Right lobe of liver (tissue), 4 donors: ENCODE results near the gene TEX52.

Experiments
- POLR2A ChIP-seq: fragments of 450-650 bp; IDR thresholded peaks from one replicate; pipeline ENCODE4 v1.6.1; 2017; ENCODE audit warnings: antibody characterized with exemption, mild to moderate bottlenecking
- TF ChIP-seq, protein P1 (sequence below), 4 donors: fragments of 200-600 bp in 3 of 4; fragments of 450-650 bp in 1 of 4; IDR thresholded peaks; one replicate each; pipeline versions ENCODE4 v1.5.1 to v1.8.0; 2016 to 2022; ENCODE audit warnings: antibody characterized with exemption in 4 of 4, mild to moderate bottlenecking in 2 of 4
- donor health status: DM: no; HTN: no; CAD: no.
- donor health status: DM: no; HTN: no; CAD: no.
- donor health status: DM: no; HTN: yes; CAD: no.

DNA sequence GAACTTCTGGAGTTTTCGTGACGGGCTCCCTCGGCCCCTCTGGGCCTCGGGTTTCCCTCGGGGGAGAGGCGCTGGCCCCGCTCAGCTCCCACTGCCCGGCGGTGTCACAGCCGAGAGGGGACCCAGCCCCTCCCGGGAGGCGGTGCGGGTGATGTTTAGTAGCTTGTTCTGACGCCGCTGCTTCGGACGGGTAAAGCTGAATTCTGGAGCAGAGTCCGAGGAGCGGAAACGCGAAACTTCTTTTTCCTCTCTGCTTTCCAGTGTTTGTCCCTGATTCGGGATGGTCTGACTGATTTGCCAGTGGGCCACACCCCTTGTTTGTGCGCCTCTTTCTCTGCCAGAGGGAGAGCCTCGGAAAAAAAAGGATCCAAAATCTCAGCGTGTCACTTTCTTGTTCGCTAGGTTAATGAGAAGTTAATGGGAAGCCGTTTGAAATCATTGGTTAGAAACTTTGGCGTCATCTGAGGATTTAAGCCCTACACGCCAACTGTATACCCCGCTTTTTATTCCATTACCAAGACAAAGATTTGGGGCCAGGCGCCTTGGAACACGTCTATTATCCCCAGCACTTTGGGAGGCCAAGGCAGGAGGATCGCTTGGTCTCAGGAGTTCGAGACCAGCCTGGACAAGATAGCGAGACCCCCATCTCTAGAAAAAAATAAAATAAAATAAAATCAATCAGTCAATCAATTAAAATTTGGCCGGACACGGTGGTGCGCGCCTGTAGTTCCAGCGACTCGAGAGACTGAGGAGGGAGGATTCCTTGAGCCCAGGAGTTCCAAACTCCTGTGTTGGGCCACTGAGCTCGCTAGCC is 34.6 kb upstream of the TEX52 start:
- TF ChIP-seq POLR2A: no peak
- TF ChIP-seq, protein P1, sequence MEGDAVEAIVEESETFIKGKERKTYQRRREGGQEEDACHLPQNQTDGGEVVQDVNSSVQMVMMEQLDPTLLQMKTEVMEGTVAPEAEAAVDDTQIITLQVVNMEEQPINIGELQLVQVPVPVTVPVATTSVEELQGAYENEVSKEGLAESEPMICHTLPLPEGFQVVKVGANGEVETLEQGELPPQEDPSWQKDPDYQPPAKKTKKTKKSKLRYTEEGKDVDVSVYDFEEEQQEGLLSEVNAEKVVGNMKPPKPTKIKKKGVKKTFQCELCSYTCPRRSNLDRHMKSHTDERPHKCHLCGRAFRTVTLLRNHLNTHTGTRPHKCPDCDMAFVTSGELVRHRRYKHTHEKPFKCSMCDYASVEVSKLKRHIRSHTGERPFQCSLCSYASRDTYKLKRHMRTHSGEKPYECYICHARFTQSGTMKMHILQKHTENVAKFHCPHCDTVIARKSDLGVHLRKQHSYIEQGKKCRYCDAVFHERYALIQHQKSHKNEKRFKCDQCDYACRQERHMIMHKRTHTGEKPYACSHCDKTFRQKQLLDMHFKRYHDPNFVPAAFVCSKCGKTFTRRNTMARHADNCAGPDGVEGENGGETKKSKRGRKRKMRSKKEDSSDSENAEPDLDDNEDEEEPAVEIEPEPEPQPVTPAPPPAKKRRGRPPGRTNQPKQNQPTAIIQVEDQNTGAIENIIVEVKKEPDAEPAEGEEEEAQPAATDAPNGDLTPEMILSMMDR (IDR thresholded peaks at IDR 0.05): no peak
